Endometrial microvascular endothelial cells (primary cell): ENCODE measurements around the gene MYOM3. TPM values are rescaled to one million over a fixed set of nuclear protein-coding genes. Genes with fewer than 3 reads are reported as not detected.

ENCODE experiments used
- in situ Hi-C: cut with HindIII; loops from 2 replicates; pipeline ENCODE4 v1.10.0; 2017; ENCODE audit warnings: low sequenced_read_pairs, low pct_unique_long_range_greater_than_20kb; ENCODE audit errors: inconsistent ontology term
- total RNA-seq: library from RNA; depleted of rRNA; stranded (reverse); fragments of >200 nt; gene quantifications from one replicate; pipeline ENCODE4 v1.2.3, GENCODE V29; 2015; ENCODE audit errors: inconsistent ontology term

Gene MYOM3
- total RNA-seq, 1 donor from 2014 or later = not detected

DNA sequence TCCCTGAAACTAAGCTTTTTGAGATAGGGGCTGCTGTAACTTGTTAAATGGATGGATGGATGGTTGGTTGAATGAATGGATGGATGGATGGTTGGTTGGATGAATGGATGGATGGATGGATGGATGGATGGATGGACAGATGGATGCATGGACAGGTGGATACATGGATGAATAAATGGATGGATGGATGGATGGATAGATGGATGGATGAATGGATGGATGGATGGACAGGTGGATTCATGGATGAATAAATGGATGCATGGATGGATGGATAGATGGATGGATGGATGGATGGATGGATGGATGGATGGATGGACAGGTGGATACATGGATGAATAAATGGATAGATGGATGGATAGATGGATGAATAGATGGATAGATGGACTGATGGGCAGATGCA is 26.9 kb downstream of the MYOM3 start:
- in situ Hi-C loops = no loop called here

DNA sequence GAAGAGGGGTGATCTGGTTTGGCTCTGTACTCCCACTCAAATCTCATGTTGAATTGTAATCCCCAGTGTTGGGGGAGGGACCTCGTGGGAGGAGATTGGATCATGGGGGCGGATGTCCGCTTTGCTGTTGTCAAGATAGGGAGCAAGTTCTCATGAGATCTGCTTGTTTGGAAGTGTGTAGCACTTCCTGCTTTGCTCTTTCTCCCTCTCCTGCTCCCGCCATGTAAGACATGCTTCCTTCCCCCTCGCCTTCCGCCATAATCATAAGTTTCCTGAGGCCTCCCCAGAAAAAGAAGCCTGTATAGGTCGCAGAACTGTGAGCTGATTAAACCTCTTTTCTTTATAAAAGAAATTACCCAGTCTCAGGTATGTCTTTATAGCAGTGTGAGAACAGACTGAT is 27.9 kb downstream of the MYOM3 start:
- in situ Hi-C loops = no loop called here

GRCh38 chr1:24082372-24082771 is 29.6 kb downstream of the MYOM3 start:
- in situ Hi-C loops = no loop called here

- in situ Hi-C loops = no loop called here
These were observed 30.7 kb downstream of the MYOM3 start for GRCh38 chr1:24081190-24081589.

GRCh38 chr1:24080131-24080530 is 31.8 kb downstream of the MYOM3 start:
- in situ Hi-C loops = no loop called here

GRCh38 chr1:24077278-24077978 is 34.5 kb downstream of the MYOM3 start:
- in situ Hi-C loops = no loop called here

- in situ Hi-C loops = no loop called here
These were observed 36.0 kb downstream of the MYOM3 start for GRCh38 chr1:24075946-24076345.

GRCh38 chr1:24075590-24075854 is 36.4 kb downstream of the MYOM3 start:
- in situ Hi-C loops = no loop called here

- in situ Hi-C loops = no loop called here
These were observed 36.9 kb downstream of the MYOM3 start for GRCh38 chr1:24074817-24075589.

- in situ Hi-C loops = no loop called here
These were observed 37.7 kb downstream of the MYOM3 start for GRCh38 chr1:24074196-24074595.

GRCh38 chr1:24071941-24072340 is 40.0 kb downstream of the MYOM3 start:
- in situ Hi-C loops = no loop called here

DNA sequence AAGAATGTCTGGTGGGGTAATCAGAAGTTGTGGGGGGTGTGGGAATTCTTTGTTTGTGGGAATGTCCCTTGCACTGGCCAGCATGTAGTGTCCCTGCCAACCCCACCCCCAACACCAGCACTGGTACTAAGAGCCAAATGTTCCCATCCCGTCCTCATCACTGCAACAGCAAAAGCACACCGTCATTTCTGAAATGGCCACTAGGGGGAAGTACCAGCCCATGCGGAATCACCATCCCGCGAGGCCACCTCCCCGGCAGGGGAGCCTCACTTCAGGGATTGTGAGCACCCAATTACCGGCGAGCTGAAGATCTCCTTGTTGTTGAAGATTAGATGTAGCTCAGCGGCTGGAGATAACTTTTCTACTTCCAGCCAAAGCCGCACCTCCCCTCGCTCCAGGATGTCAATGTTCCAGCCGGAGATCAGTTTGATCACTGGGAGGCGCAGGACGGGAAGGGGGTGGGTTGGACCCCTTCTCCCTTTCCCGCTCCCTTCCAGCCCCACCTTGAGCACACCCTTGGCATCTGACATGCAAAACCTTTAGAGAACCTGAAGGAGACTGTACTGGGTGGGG is 41.0 kb downstream of the MYOM3 start:
- in situ Hi-C loops = no loop called here

- in situ Hi-C loops = no loop called here
These were observed 42.1 kb downstream of the MYOM3 start for GRCh38 chr1:24069817-24070216.

DNA sequence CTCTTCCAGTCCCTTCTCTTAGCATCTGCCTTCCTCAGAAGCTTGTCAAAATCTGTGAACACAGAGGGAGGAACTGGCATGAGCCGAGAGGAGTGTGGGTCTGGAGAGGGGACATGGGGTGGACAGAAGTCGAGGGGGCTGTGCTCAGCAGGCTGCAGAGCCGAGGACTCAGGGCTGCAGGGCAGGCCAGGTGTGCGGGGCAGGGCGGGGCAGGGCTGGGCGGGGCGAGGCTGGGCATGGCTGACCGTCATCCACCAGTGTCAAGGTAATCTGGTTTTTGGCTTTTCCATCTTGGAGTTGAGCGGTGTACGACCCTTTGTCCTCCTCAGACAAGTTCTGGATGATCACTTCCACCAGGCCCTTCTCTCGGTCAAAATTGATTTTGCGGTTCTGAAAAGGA is 44.0 kb downstream of the MYOM3 start:
- in situ Hi-C loops = no loop called here

- in situ Hi-C loops = no loop called here
These were observed 46.6 kb downstream of the MYOM3 start for GRCh38 chr1:24065304-24065703.

- in situ Hi-C loops = no loop called here
These were observed 49.7 kb downstream of the MYOM3 start for GRCh38 chr1:24062221-24062620.

DNA sequence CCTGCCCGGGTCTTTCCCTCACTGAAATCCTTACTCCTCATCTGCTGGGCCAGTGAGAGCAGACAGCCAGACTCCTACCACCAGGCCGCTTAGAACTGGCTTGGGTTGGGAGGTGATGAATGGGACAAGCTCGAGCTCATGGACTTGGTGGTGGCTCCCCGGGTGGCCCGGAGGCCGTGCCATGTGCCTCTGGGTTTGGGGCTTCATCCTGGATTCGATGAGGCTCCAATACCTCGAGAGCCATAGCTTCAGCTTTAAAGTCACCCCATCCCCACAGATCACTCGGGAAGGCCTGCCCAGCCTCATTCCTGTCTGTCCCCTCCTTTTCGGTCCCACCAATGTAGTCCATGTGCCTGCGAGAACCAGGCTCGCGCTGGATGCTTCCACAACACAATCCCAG is 51.5 kb downstream of the MYOM3 start:
- in situ Hi-C loops = no loop called here

DNA sequence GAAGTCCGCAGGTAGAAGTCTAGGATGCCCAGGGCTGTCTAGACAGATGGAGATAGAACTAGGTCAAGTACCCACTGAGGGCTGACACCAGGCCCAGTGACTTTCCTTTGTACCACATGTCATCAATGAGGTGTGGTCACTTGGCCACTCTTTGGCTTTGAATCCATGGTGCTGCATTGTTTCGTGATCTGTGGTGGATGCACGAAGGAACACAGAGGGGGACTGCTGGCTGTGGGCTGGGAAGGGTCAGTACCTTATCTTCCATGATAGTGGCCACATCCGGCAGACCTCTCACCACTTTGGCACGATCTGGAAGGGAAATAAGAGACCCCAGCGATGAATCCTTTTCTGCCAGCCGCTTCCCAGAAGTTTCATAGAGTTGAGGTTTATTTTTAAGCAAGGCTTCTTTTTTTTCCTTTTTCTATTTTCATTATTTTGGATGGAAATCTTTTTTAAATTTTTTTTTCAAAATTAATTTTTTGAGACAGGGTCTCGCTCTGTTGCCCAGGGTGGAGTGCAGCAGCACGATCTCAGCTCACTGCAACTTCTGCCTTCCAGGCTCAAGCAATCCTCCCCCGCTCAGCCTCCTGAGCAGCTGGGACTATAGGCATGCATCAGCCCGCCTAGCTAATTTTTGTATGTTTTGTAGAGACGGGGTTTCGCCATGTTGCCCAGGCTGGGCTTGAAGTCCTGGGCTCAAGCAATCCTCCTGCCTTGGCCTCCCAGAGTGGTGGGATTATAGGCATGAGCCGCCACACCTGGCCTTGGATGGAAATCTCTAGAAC is 53.1 kb downstream of the MYOM3 start:
- in situ Hi-C loops = no loop called here

- in situ Hi-C loops = no loop called here
These were observed 54.8 kb downstream of the MYOM3 start for GRCh38 chr1:24057171-24057570.

DNA sequence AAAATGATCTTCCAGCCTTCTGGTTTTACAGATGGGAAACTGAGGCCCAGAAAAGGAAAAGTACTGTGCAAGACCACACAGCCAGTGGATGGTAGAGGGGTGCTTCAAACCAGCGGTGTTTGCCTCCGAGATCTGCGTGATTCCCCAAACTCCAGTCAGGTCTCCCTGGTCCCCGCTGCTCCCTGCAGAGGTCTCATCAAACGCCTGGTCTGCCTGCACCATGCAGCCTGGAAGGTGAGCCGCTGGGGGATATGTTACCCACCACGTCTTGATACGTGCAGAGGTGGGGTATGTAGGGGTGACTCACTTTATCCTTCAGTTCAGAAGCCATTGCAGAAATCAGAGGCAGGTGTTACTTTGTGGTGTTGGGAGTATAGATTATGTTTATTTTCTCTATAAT is 56.3 kb downstream of the MYOM3 start:
- in situ Hi-C loops = no loop called here
